PC-9 (cell line): ENCODE measurements around the gene BCAS3. TPM values are rescaled to one million over a fixed set of nuclear protein-coding genes. Genes with fewer than 3 reads are reported as not detected.

ENCODE experiments used
- BruUV-seq: library from RNA; stranded (reverse); fragments of 400-500 nt; replicated peaks from 2 replicates; lab custom pipeline; 2021; lab: Mats Ljungman, UMichigan
- CTCF ChIA-PET: fragments of 300-600 bp; sonication (Branson Sonifier 250); formaldehyde crosslinking; loops from one replicate; lab custom pipeline; 2022; ENCODE audit warnings: antibody characterized with exemption; lab: Charles Lee
- POLR2A ChIA-PET: fragments of 300-600 bp; sonication (Branson Sonifier 250); formaldehyde crosslinking; loops from one replicate; lab custom pipeline; 2022; ENCODE audit warnings: antibody characterized with exemption; ENCODE audit not compliant: unreplicated experiment; lab: Charles Lee
- DNase-seq, 2 experiments: peaks; one replicate each; pipeline versions ENCODE4 v3.0.0 to v3.0.0-alpha.2; 2015 to 2022; ENCODE audit warnings: mixed read lengths in 1 of 2
- H2AFZ ChIP-seq: fragments of 200-600 bp; sonication (generic); 2 replicates; pipeline ENCODE4 v1.8.1; 2017; ENCODE audit warnings: antibody characterized with exemption
- H3F3A ChIP-seq: fragments of 200-600 bp; sonication (generic); 2 replicates; pipeline ENCODE4 v1.8.1; 2017; ENCODE audit warnings: antibody characterized with exemption, mild to moderate bottlenecking, low read depth; ENCODE audit not compliant: insufficient read depth
- H3K27ac ChIP-seq: fragments of 200-600 bp; sonication (generic); 2 replicates; pipeline ENCODE4 v1.6.1; 2016; ENCODE audit warnings: mixed run types
- H3K27me3 ChIP-seq: fragments of 200-600 bp; sonication (generic); 2 replicates; pipeline ENCODE4 v1.6.1; 2016; ENCODE audit warnings: low read depth, mixed run types; ENCODE audit not compliant: insufficient read depth
- H3K36me3 ChIP-seq: fragments of 200-600 bp; sonication (generic); 2 replicates; pipeline ENCODE4 v1.6.1; 2016; ENCODE audit warnings: low read depth, mixed run types
- H3K4me1 ChIP-seq: fragments of 200-600 bp; sonication (generic); replicated peaks from 2 replicates; pipeline ENCODE4 v1.6.1; 2016; ENCODE audit warnings: mixed run types; ENCODE audit not compliant: insufficient read depth
- H3K4me2 ChIP-seq: fragments of 200-600 bp; sonication (generic); 2 replicates; pipeline ENCODE4 v1.6.1; 2017; ENCODE audit warnings: mixed run types
- H3K4me3 ChIP-seq: fragments of 200-600 bp; sonication (generic); 2 replicates; pipeline ENCODE4 v1.6.1; 2016; ENCODE audit warnings: mixed run types
- H3K79me2 ChIP-seq: fragments of 200-600 bp; sonication (generic); 2 replicates; pipeline ENCODE4 v1.6.1; 2017; ENCODE audit warnings: low read depth, mixed run types
- H3K9me2 ChIP-seq: fragments of 200-600 bp; sonication (generic); 2 replicates; pipeline ENCODE4 v1.8.1; 2017; ENCODE audit warnings: mild to moderate bottlenecking; ENCODE audit not compliant: insufficient read depth
- H3K9me3 ChIP-seq: fragments of 200-600 bp; sonication (generic); 2 replicates; pipeline ENCODE4 v1.8.1; 2016; ENCODE audit warnings: low read depth; ENCODE audit not compliant: insufficient read depth
- H4K20me1 ChIP-seq: fragments of 200-600 bp; sonication (generic); 2 replicates; pipeline ENCODE4 v1.8.1; 2017; ENCODE audit not compliant: insufficient read depth
- CTCF ChIP-seq: fragments of 200-600 bp; sonication (generic); conservative IDR thresholded peaks from 2 replicates; pipeline ENCODE4 v1.6.1; 2017; ENCODE audit warnings: mixed run types, antibody characterized with exemption, mild to moderate bottlenecking, moderate library complexity
- EZH2 ChIP-seq: fragments of 200-600 bp; sonication (generic); IDR thresholded peaks from 2 replicates; pipeline ENCODE4 v1.8.0; 2017; ENCODE audit warnings: antibody characterized with exemption, low read depth
- intact Hi-C: fragments of 100-400 bp; cut with micrococcal nuclease; formaldehyde crosslinking; loops from one replicate; pipeline ENCODE4 v1.10.0; 2022; ENCODE audit not compliant: unreplicated experiment
- total RNA-seq: library from RNA; stranded (reverse); gene quantifications from 2 replicates; pipeline ENCODE4 v1.2.3, GENCODE V29; 2021

BCAS3 gene
- total RNA-seq, 1 experiment from 2014 or later = 26.0 TPM

- H3K4me1 ChIP-seq = 0 out of 2 replicates have a peak, but pooled peaks cover 6% of the 10 kb centered on the region
- CTCF ChIA-PET = interaction anchor here (0.5 kb wide), 1 partner anchor 64 kb away, joined by 4 read pairs; no protein-coding TSS in a partner anchor
- no peak overlapping the region for H3K4me2 ChIP-seq
Observed at GRCh38 chr17:61414141-61414935, 736.7 kb downstream of the BCAS3 start.

GRCh38 chr17:61414936-61415251 is 737.2 kb downstream of the BCAS3 start:
- Histone ChIP-seq H3K9me2 (no peaks in the 10 kb centered on the region), H3K27me3 (no peaks in the 10 kb centered on the region), H2AFZ (no peak overlapping the region), H3F3A (0 out of 2 replicates have a peak, but pooled peaks cover 5% of the 10 kb centered on the region), H3K4me2 (no peak overlapping the region), H3K79me2 (no peaks in the 10 kb centered on the region), H3K27ac (no peak overlapping the region), H3K4me3 (no peak overlapping the region), H3K36me3 (no peaks in the 10 kb centered on the region), H3K9me3 (no peaks in the 10 kb centered on the region), H4K20me1 (no peaks in the 10 kb centered on the region), H3K4me1 (0 out of 2 replicates have a peak, but pooled peaks cover 6% of the 10 kb centered on the region)
- intact Hi-C loops = loop anchor here (5.0 kb wide), 2 partner anchors 222 to 413 kb away; no protein-coding TSS in a partner anchor
- no TSS peak for BruUV-seq
- CTCF ChIA-PET = no interaction called here
- POLR2A ChIA-PET = no interaction called here
- TF ChIP-seq CTCF = no peak
- no peak for TF ChIP-seq EZH2
- no peak for DNase-seq

More at GRCh38 chr17:61414141-61414935, 736.7 kb downstream of the BCAS3 start:
- no peak overlapping the region for H2AFZ ChIP-seq
- intact Hi-C loops = loop anchor here (5.0 kb wide), 2 partner anchors 223 to 412 kb away; no protein-coding TSS in a partner anchor
- POLR2A ChIA-PET = no interaction called here
- no peaks in the 10 kb centered on the region for H3K79me2 ChIP-seq
- no peak overlapping the region for H3K27ac ChIP-seq
- 0 out of 2 replicates have a peak, but pooled peaks cover 5% of the 10 kb centered on the region for H3F3A ChIP-seq
- no TSS peak for BruUV-seq
- H3K4me3 ChIP-seq = no peak overlapping the region
- H3K36me3 ChIP-seq = no peaks in the 10 kb centered on the region
- no peaks in the 10 kb centered on the region for H3K9me3 ChIP-seq
- no peak for DNase-seq
- H3K9me2 ChIP-seq = no peaks in the 10 kb centered on the region
- TF ChIP-seq EZH2 (no peak), CTCF (no peak)
- H4K20me1 ChIP-seq = no peaks in the 10 kb centered on the region
- no peaks in the 10 kb centered on the region for H3K27me3 ChIP-seq

- no peak overlapping the region for H3K4me3 ChIP-seq
- no peak for DNase-seq
- H3K4me1 ChIP-seq = 0 out of 2 replicates have a peak, but pooled peaks cover 6% of the 10 kb centered on the region
- no peak overlapping the region for H2AFZ ChIP-seq
- no peaks in the 10 kb centered on the region for H3K27me3 ChIP-seq
- H3F3A ChIP-seq = 0 out of 2 replicates have a peak, but pooled peaks cover 5% of the 10 kb centered on the region
- H3K79me2 ChIP-seq = no peaks in the 10 kb centered on the region
- BruUV-seq = no TSS peak
- no peak for TF ChIP-seq CTCF
- no peak for TF ChIP-seq EZH2
- H4K20me1 ChIP-seq = no peaks in the 10 kb centered on the region
- POLR2A ChIA-PET = no interaction called here
- intact Hi-C loops = loop anchor here (1.0 kb wide), 1 partner anchor 160 kb away; no protein-coding TSS in a partner anchor
- no peaks in the 10 kb centered on the region for H3K36me3 ChIP-seq
- no peak overlapping the region for H3K27ac ChIP-seq
- no peaks in the 10 kb centered on the region for H3K9me3 ChIP-seq
- no peaks in the 10 kb centered on the region for H3K9me2 ChIP-seq
- CTCF ChIA-PET = interaction anchor here (0.7 kb wide), 1 partner anchor 159 kb away, joined by 3 read pairs; no protein-coding TSS in a partner anchor
- no peak overlapping the region for H3K4me2 ChIP-seq
Observed at GRCh38 chr17:61415374-61416210, 737.9 kb downstream of the BCAS3 start.
